HepG2 (cell line): ENCODE measurements around the gene ANKS1A. TPM values are rescaled to one million over a fixed set of nuclear protein-coding genes. Genes with fewer than 3 reads are reported as not detected.

Source experiments
- ATAC-seq: fragments of 200-7000 bp; cut with Tn5 transposase; 3 replicates; pipeline ENCODE4 v1.9.1; 2020; ENCODE audit warnings: mild to moderate bottlenecking, moderate library complexity
- BruUV-seq: library from RNA; stranded (reverse); fragments of 400-500 nt; replicated peaks from 2 replicates; lab custom pipeline; 2021; lab: Mats Ljungman, UMichigan
- CTCF ChIA-PET: fragments of 300-600 bp; formaldehyde crosslinking; extraction: SDS; loops from one replicate; lab custom pipeline; 2021; ENCODE audit warnings: low total read pairs, inconsistent platforms, low intra/inter-chr PET ratio; lab: Yijun Ruan, JAX
- POLR2A ChIA-PET: fragments of 350-600 bp; sonication (Branson Sonifier 250); formaldehyde crosslinking; loops from one replicate; lab custom pipeline; 2020; ENCODE audit warnings: antibody characterized with exemption, inconsistent platforms; lab: Yijun Ruan, JAX
- DNase-seq: peaks from one replicate; pipeline ENCODE4 v3.0.0-alpha.2; 2015; ENCODE audit warnings: low spot score
- FAIRE-seq: peaks from 3 replicates; lab custom pipeline; 2011; peaks lifted over from hg19 to GRCh38; lab: Jason Lieb, UNC
- H2AFZ ChIP-seq: one replicate; pipeline ENCODE4 v1.6.1; 2011; ENCODE audit warnings: low read length, inconsistent platforms
- H3K27ac ChIP-seq: fragments of 300-600 bp; 3 replicates; pipeline ENCODE4 v1.8.0; 2011; ENCODE audit warnings: mixed run types, mild to moderate bottlenecking, mixed read lengths, low read length, inconsistent platforms; ENCODE audit not compliant: insufficient read depth; ENCODE audit errors: extremely low read length
- H3K27me3 ChIP-seq, 2 experiments: fragments of 200-600 bp in 1 of 2; 2 replicates in 1 of 2; 3 replicates in 1 of 2; pipeline versions ENCODE4 v1.6.0 to v1.8.0; 2011; ENCODE audit warnings: low read length in 2 of 2, mild to moderate bottlenecking in 2 of 2, moderate library complexity in 2 of 2, inconsistent platforms in 1 of 2; ENCODE audit not compliant: insufficient read depth in 2 of 2, control insufficient read depth in 1 of 2
- H3K36me3 ChIP-seq, 2 experiments: fragments of 200-600 bp in 1 of 2; replicated peaks in 1 of 2; 2 replicates in 1 of 2; 3 replicates in 1 of 2; pipeline versions ENCODE4 v1.5.1 to v1.8.0; 2011; ENCODE audit warnings: low read length in 2 of 2, inconsistent platforms in 1 of 2; ENCODE audit not compliant: insufficient read depth in 2 of 2, control insufficient read depth in 1 of 2
- H3K4me1 ChIP-seq: 2 replicates; pipeline ENCODE4 v1.5.1; 2012; ENCODE audit warnings: low read length, inconsistent platforms; ENCODE audit not compliant: insufficient read depth
- H3K4me2 ChIP-seq: 2 replicates; pipeline ENCODE4 v1.6.0; 2011; ENCODE audit warnings: low read depth, low read length, inconsistent platforms
- H3K4me3 ChIP-seq, 3 experiments: fragments of 200-600 bp in 1 of 3; sonication (generic), shearing (Covaris generic) in 1 of 3; replicated peaks in 1 of 3; 2 replicates each; pipeline ENCODE4 v1.5.1; 2011 to 2016; ENCODE audit warnings: low read length in 3 of 3, inconsistent platforms in 2 of 3, low read depth in 2 of 3, mild to moderate bottlenecking in 2 of 3, control low read depth in 1 of 3, mixed read lengths in 1 of 3; ENCODE audit not compliant: insufficient read depth in 1 of 3
- H3K79me2 ChIP-seq: one replicate; pipeline ENCODE4 v1.6.1; 2011; ENCODE audit warnings: low read length, inconsistent platforms; ENCODE audit not compliant: insufficient read depth
- H3K9ac ChIP-seq: 2 replicates; pipeline ENCODE4 v1.6.0; 2011; ENCODE audit warnings: mild to moderate bottlenecking, low read depth, low read length, inconsistent platforms; ENCODE audit not compliant: insufficient read depth
- H3K9me3 ChIP-seq: 2 replicates; pipeline ENCODE4 v1.5.1; 2012; ENCODE audit warnings: mild to moderate bottlenecking, low read length
- H4K20me1 ChIP-seq: 2 replicates; pipeline ENCODE4 v1.6.0; 2011; ENCODE audit warnings: inconsistent platforms, mild to moderate bottlenecking, low read length, moderate library complexity; ENCODE audit not compliant: insufficient read depth
- IRX3 ChIP-seq: sonication (generic); formaldehyde crosslinking; IDR thresholded peaks from 2 replicates; pipeline ENCODE4 v1.8.1; 2023; ENCODE audit warnings: mild to moderate bottlenecking, low read depth, missing genetic modification reagents, borderline replicate concordance
- MTF2 ChIP-seq: sonication (generic); formaldehyde crosslinking; IDR thresholded peaks from 2 replicates; pipeline ENCODE4 v1.5.0; 2020; ENCODE audit warnings: missing genetic modification reagents, borderline replicate concordance
- NFKBIZ ChIP-seq: IDR thresholded peaks from 2 replicates; pipeline ENCODE4 v1.6.1; 2018; ENCODE audit warnings: missing genetic modification reagents, missing compliant biosample characterization
- POLR2AphosphoS5 ChIP-seq: IDR thresholded peaks from 2 replicates; pipeline ENCODE4 v1.6.1; 2012; ENCODE audit warnings: low read depth, low read length
- SRSF4 ChIP-seq: fragments of 200-400 bp; formaldehyde crosslinking; IDR thresholded peaks from one replicate; pipeline ENCODE4 v1.6.1; 2018; ENCODE audit warnings: mild to moderate bottlenecking, low read depth, low read length, moderate library complexity; ENCODE audit not compliant: poor library complexity, severe bottlenecking
- STAG1 ChIP-seq: sonication (generic); formaldehyde crosslinking; IDR thresholded peaks from 2 replicates; pipeline ENCODE4 v1.4.0; 2020; ENCODE audit warnings: missing genetic modification reagents
- YEATS4 ChIP-seq: sonication (generic); formaldehyde crosslinking; IDR thresholded peaks from 2 replicates; pipeline ENCODE4 v1.4.0; 2020; ENCODE audit warnings: missing genetic modification reagents, borderline replicate concordance
- ZNF24 ChIP-seq: fragments of 450-650 bp; IDR thresholded peaks from 2 replicates; pipeline ENCODE4 v1.6.1; 2017; ENCODE audit warnings: antibody characterized with exemption, mild to moderate bottlenecking
- ZNF589 ChIP-seq: sonication (generic); formaldehyde crosslinking; conservative IDR thresholded peaks from 2 replicates; pipeline ENCODE4 v1.8.0; 2022; ENCODE audit warnings: mild to moderate bottlenecking, moderate library complexity, missing genetic modification reagents
- ZNF652 ChIP-seq: IDR thresholded peaks from 2 replicates; pipeline ENCODE4 v1.6.1; 2016; ENCODE audit warnings: low read depth, borderline replicate concordance
- WGBS: methylation state at CpG from one replicate; pipeline ENCODE4 v1.1.6; 2017; ENCODE audit warnings: low lambda C conversion rate; 5-methylcytosine and 5-hydroxymethylcytosine counted together
- in situ Hi-C: cut with HindIII; loops from 2 replicates; pipeline ENCODE4 v1.10.0; 2017; ENCODE audit warnings: low pct_unique_long_range_greater_than_20kb; ENCODE audit not compliant: extremely low pct_ligation_motif_present
- intact Hi-C: fragments of 100-400 bp; cut with micrococcal nuclease; formaldehyde crosslinking; loops from one replicate; pipeline ENCODE4 v1.10.0; 2022; ENCODE audit not compliant: unreplicated experiment
- polyA plus RNA-seq, 8 experiments: library from polyadenylated mRNA; depleted of rRNA in 3 of 8; stranded (reverse) in 7 of 8; unstranded in 1 of 8; fragments of >200 nt; fragmentation: Illumina TruSeq in 4 of 8; extraction: Trizol in 4 of 8; gene quantifications; 2 replicates each; pipeline versions ENCODE4 v1.2.1 to v1.2.3, GENCODE V29; 2011 to 2016; ENCODE audit warnings: low read depth in 4 of 8, missing spikeins in 1 of 8, mixed read lengths in 1 of 8; ENCODE audit not compliant: insufficient read depth in 1 of 8
- total RNA-seq, 5 experiments: library from RNA; depleted of rRNA; stranded (reverse); fragments of >200 nt; fragmentation: Illumina TruSeq; extraction: Trizol; gene quantifications; 2 replicates each; pipeline ENCODE4 v1.2.3, GENCODE V29; 2016; ENCODE audit warnings: low read depth in 1 of 5
- TF ChIP-seq, protein P1 (sequence below): sonication (generic); formaldehyde crosslinking; IDR thresholded peaks from 2 replicates; pipeline ENCODE4 v1.4.0; 2020; ENCODE audit warnings: missing genetic modification reagents

Gene ANKS1A
- total and polyA plus RNA-seq, 2 of the 13 experiments (the other 11 are each of a cell fraction or from before 2014, with no cell fraction given): 7.2 to 15.1 TPM

DNA sequence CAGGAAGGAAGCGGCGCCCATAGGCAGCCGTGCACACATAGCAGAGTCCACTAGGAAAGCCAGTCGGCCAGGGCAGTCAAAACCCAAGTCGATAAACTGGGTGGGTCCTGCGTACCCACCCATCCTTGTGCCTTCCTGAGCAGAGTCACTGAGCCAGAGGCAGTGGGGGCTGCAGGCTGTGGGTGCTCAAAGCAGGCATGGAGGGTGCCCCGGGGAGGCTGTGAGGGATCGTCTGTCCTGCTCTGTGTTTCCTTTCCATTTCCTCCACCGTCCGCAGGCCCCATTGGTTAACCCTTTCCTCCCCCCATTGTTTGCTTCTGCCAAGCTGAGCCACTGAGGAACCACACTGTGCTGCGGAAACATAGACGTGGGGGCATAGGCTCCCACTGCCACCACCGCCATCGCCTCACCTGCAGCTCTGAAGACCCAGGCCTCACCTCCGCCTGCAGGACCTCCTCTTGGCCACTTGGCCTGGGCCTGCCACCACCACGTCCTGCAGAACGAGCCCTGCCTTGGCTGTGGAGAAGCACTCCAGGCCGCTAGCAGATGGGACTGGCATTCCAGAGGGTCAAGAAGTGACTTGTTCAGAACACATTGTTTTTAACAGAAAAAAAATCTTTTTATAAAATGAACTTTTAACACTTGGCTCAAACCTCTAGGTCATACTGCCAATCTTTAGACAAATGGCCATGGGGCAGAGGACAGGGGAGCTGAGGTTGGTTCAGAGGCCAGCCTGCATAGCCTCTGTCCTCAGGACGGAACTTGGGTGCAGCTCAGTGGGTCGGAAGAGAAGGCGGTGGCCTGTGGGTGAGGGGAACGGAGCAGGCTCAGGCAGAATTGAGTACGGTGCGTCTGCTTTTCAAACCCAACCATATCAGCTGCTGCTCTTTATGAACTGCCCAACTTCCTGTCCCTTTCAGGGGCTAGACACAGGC, 199.5 kb downstream of the ANKS1A start:
- H4K20me1 ChIP-seq: no peaks in the 10 kb centered on the region
- H3K27ac ChIP-seq: no peak overlapping the region
- H3K4me3 ChIP-seq: no peak overlapping the region
- H3K36me3 ChIP-seq: peaks cover 9 to 26% of the 10 kb centered on the region in 2 experiments; a peak in 4 of 5 replicates
- BruUV-seq: no TSS peak
- 97% methylated on average over 22 of the region's 24 CpGs for WGBS
- no peaks in the 10 kb centered on the region for H3K4me1 ChIP-seq
- intact Hi-C loops: no loop called here
- DNase-seq (no peak), FAIRE-seq (no peak), ATAC-seq (no peak)
- in situ Hi-C loops: no loop called here
- no peak overlapping the region for H2AFZ ChIP-seq
- no peaks in the 10 kb centered on the region for H3K79me2 ChIP-seq
- H3K4me2 ChIP-seq: no peak overlapping the region
- POLR2A ChIA-PET: no interaction called here
- H3K9ac ChIP-seq: no peak overlapping the region
- CTCF ChIA-PET: no interaction called here
- TF ChIP-seq ZNF652: 0 out of 2 replicates have a peak, but pooled peaks have one; percentile 19
- TF ChIP-seq SRSF4: no peak
- no peaks in the 10 kb centered on the region for H3K27me3 ChIP-seq
- H3K9me3 ChIP-seq: no peaks in the 10 kb centered on the region

DNA sequence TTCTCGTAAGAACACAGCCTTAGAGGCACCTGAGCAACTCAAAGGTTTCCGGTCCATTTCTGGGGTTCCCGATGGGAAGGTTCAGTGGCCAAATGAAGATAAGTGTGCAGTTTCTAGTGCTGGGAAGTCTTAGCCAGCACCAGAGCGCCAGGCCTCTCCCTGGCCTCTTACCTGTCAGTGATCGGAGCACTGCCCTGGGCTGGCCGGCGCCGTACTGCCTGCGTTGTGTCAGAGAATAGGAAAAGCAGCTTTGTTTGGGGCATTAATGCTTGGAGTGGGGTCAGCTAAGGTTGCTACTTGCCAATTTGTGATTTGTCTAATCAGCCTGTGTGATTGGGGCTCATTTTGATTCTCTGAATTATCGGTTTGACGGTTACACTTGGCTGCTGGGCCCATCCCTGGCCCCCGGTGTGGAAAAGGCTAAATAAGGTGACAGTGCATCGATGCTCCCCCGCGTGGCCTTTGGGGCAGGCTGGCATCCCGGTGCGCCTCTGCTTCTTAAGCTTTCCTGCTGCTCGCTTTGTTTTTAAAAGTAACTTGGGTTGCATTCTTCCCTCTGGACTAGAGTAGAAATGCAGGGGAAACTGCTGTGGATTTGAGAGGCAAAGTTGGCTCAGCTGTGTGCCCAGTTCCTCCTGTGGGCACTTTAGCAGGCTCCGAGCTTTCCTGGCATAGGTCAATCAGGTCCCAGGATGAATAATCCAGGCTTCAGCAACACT, 200.3 kb downstream of the ANKS1A start:
- no TSS peak for BruUV-seq
- in situ Hi-C loops: no loop called here
- no peak overlapping the region for H3K9ac ChIP-seq
- TF ChIP-seq ZNF589 (CRISPR knock-in tag): no peak
- TF ChIP-seq STAG1: no peak
- no peak for TF ChIP-seq MTF2 (CRISPR knock-in tag)
- TF ChIP-seq, protein P1, sequence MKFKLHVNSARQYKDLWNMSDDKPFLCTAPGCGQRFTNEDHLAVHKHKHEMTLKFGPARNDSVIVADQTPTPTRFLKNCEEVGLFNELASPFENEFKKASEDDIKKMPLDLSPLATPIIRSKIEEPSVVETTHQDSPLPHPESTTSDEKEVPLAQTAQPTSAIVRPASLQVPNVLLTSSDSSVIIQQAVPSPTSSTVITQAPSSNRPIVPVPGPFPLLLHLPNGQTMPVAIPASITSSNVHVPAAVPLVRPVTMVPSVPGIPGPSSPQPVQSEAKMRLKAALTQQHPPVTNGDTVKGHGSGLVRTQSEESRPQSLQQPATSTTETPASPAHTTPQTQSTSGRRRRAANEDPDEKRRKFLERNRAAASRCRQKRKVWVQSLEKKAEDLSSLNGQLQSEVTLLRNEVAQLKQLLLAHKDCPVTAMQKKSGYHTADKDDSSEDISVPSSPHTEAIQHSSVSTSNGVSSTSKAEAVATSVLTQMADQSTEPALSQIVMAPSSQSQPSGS (CRISPR knock-in tag): no peak
- TF ChIP-seq IRX3: no peak
- TF ChIP-seq POLR2AphosphoS5: no peak
- TF ChIP-seq NFKBIZ (CRISPR knock-in tag): no peak
- no peak for TF ChIP-seq ZNF24
- TF ChIP-seq YEATS4 (CRISPR knock-in tag): no peak
- TF ChIP-seq, all 625 proteins: peak for 0
- WGBS: over 99% methylated on average over 18 of the region's 19 CpGs
- H4K20me1 ChIP-seq: no peaks in the 10 kb centered on the region
- DNase-seq: no peak
- ATAC-seq: no peak
- H3K27ac ChIP-seq: no peak overlapping the region
- no peak overlapping the region for H2AFZ ChIP-seq
- H3K36me3 ChIP-seq: peaks cover 6 to 21% of the 10 kb centered on the region in 2 experiments; a peak in 4 of 5 replicates
- no peaks in the 10 kb centered on the region for H3K79me2 ChIP-seq
- no peaks in the 10 kb centered on the region for H3K27me3 ChIP-seq
- no peak overlapping the region for H3K4me2 ChIP-seq
- intact Hi-C loops: no loop called here
- CTCF ChIA-PET: no interaction called here
- no peaks in the 10 kb centered on the region for H3K9me3 ChIP-seq
- no peak overlapping the region for H3K4me3 ChIP-seq
- no peaks in the 10 kb centered on the region for H3K4me1 ChIP-seq
- POLR2A ChIA-PET: no interaction called here
- no peak for FAIRE-seq
